Nephron progenitor cell (in vitro differentiated cells): ENCODE data around the gene NAPG.

Experiments used
- DNase-seq: peaks from one replicate; pipeline ENCODE4 v3.0.0; 2021
- H3K27ac Mint-ChIP-seq: 2 replicates; pipeline ENCODE4 v1.8.0; 2021; ENCODE audit warnings: mild to moderate bottlenecking, moderate library complexity, mixed read lengths
- H3K27me3 Mint-ChIP-seq: 2 replicates; pipeline ENCODE4 v1.8.0; 2021; ENCODE audit warnings: mild to moderate bottlenecking, low read depth, mixed read lengths; ENCODE audit not compliant: poor library complexity
- H3K36me3 Mint-ChIP-seq: 2 replicates; pipeline ENCODE4 v1.8.0; 2021; ENCODE audit warnings: low read depth, mixed read lengths
- H3K4me1 Mint-ChIP-seq: 2 replicates; pipeline ENCODE4 v1.8.0; 2021; ENCODE audit warnings: mixed read lengths
- H3K4me3 Mint-ChIP-seq: 2 replicates; pipeline ENCODE4 v1.8.0; 2021; ENCODE audit warnings: mild to moderate bottlenecking, moderate library complexity, mixed read lengths
- H3K9me3 Mint-ChIP-seq: 2 replicates; pipeline ENCODE4 v1.8.0; 2021; ENCODE audit warnings: mild to moderate bottlenecking, moderate library complexity, mixed read lengths
- CTCF ChIP-seq: fragments of 200-600 bp; sonication (generic); IDR thresholded peaks from 2 replicates; pipeline ENCODE4 v1.5.0; 2021; ENCODE audit warnings: antibody characterized with exemption

NAPG gene

GRCh38 chr18:10558243-10558966 lies 32.6 kb downstream of the NAPG start:
- H3K27me3 Mint-ChIP-seq: peaks cover 8% of the 10 kb centered on the region
- peaks cover 21% of the 10 kb centered on the region for H3K9me3 Mint-ChIP-seq
- H3K27ac Mint-ChIP-seq: no peak overlapping the region
- no peak overlapping the region for H3K4me3 Mint-ChIP-seq
- peaks cover 35% of the 10 kb centered on the region for H3K4me1 Mint-ChIP-seq
- TF ChIP-seq CTCF: no peak
- peaks cover 51% of the 10 kb centered on the region for H3K36me3 Mint-ChIP-seq
- no peak for DNase-seq

- Mint-ChIP-seq H3K27ac (no peak overlapping the region), H3K4me3 (no peak overlapping the region), H3K4me1 (peaks cover 35% of the 10 kb centered on the region), H3K9me3 (peaks cover 21% of the 10 kb centered on the region), H3K36me3 (peaks cover 46% of the 10 kb centered on the region), H3K27me3 (peaks cover 8% of the 10 kb centered on the region)
- no peak for DNase-seq
- no peak for TF ChIP-seq CTCF
These were observed 33.1 kb downstream of the NAPG start for GRCh38 chr18:10558967-10559298.

GRCh38 chr18:10559553-10560451 lies 34.0 kb downstream of the NAPG start:
- Mint-ChIP-seq H3K4me3 (peak overlapping the region; percentile 58), H3K36me3 (peaks cover 37% of the 10 kb centered on the region)

GRCh38 chr18:10560452-10561045 lies 34.7 kb downstream of the NAPG start:
- peaks cover 34% of the 10 kb centered on the region for H3K9me3 Mint-ChIP-seq
- H3K36me3 Mint-ChIP-seq: peaks cover 30% of the 10 kb centered on the region
- peak; percentile 74 for TF ChIP-seq CTCF
- H3K4me1 Mint-ChIP-seq: peaks cover 36% of the 10 kb centered on the region
- no peak overlapping the region for H3K27ac Mint-ChIP-seq
- H3K27me3 Mint-ChIP-seq: peaks cover 10% of the 10 kb centered on the region
- H3K4me3 Mint-ChIP-seq: peak overlapping the region; percentile 43
- DNase-seq: peak; percentile 83

More at GRCh38 chr18:10559553-10560451, 34.0 kb downstream of the NAPG start:
- H3K27ac Mint-ChIP-seq: peak overlapping the region; percentile 89
- H3K9me3 Mint-ChIP-seq: peaks cover 27% of the 10 kb centered on the region
- no peak for TF ChIP-seq CTCF
- H3K4me1 Mint-ChIP-seq: peaks cover 35% of the 10 kb centered on the region
- H3K27me3 Mint-ChIP-seq: peaks cover 8% of the 10 kb centered on the region
- DNase-seq: no peak

- DNase-seq: no peak
- Mint-ChIP-seq H3K27ac (no peak overlapping the region), H3K27me3 (peaks cover 9% of the 10 kb centered on the region), H3K36me3 (peaks cover 8% of the 10 kb centered on the region), H3K4me1 (peaks cover 45% of the 10 kb centered on the region), H3K4me3 (no peak overlapping the region), H3K9me3 (peaks cover 23% of the 10 kb centered on the region)
- TF ChIP-seq CTCF: no peak
These were observed 36.9 kb downstream of the NAPG start for GRCh38 chr18:10562773-10563160.
